GM23338 (cell line): ENCODE results near the gene TNNT2.

Experiments
- JUNB ChIP-seq: IDR thresholded peaks from one replicate; pipeline ENCODE4 v1.6.1; 2016; ENCODE audit warnings: antibody characterized with exemption; ENCODE audit not compliant: unreplicated experiment
- REST ChIP-seq: IDR thresholded peaks from one replicate; pipeline ENCODE4 v1.6.1; 2018; ENCODE audit warnings: antibody characterized with exemption; ENCODE audit not compliant: unreplicated experiment
- TF ChIP-seq, protein P1 (sequence below), 2 experiments: fragments of 200-600 bp in 1 of 2; sonication (generic) in 1 of 2; conservative IDR thresholded peaks; 2 replicates each; pipeline versions ENCODE4 v1.5.1 to v1.6.1; 2016 to 2017; ENCODE audit warnings: antibody characterized with exemption in 2 of 2, low read depth in 2 of 2, mild to moderate bottlenecking in 2 of 2, moderate library complexity in 1 of 2

DNA sequence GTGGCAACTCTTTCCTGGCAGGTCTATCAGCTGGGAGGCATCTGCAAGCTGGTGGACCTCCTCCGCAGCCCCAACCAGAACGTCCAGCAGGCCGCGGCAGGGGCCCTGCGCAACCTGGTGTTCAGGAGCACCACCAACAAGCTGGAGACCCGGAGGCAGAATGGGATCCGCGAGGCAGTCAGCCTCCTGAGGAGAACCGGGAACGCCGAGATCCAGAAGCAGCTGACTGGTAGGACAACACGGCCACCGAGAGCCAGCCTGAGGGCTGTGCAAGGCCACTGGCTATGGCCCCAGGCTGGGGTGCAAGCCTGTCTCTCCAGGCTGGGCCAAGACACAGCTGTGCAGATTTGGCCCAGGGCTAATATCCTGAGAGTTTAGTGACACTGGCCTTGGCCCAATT lies 59.9 kb downstream of the TNNT2 start:
- TF ChIP-seq, protein P1, sequence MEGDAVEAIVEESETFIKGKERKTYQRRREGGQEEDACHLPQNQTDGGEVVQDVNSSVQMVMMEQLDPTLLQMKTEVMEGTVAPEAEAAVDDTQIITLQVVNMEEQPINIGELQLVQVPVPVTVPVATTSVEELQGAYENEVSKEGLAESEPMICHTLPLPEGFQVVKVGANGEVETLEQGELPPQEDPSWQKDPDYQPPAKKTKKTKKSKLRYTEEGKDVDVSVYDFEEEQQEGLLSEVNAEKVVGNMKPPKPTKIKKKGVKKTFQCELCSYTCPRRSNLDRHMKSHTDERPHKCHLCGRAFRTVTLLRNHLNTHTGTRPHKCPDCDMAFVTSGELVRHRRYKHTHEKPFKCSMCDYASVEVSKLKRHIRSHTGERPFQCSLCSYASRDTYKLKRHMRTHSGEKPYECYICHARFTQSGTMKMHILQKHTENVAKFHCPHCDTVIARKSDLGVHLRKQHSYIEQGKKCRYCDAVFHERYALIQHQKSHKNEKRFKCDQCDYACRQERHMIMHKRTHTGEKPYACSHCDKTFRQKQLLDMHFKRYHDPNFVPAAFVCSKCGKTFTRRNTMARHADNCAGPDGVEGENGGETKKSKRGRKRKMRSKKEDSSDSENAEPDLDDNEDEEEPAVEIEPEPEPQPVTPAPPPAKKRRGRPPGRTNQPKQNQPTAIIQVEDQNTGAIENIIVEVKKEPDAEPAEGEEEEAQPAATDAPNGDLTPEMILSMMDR (conservative IDR thresholded peaks at IDR 0.05; ENCODE audit: low read depth in 2 of 2): no peak
- no peak for TF ChIP-seq JUNB
- no peak for TF ChIP-seq REST
